Stimulated activated CD4-positive, alpha-beta T cell treated with anti-CD3 and anti-CD28 coated beads, Interleukin-12 subunit alpha, Interleukin-12 subunit beta, amount 100 ng/mL, for 4 hours (primary cell): ENCODE results near the gene CNFN.
"Not testable (repeated sequence)": the region's sequence is repeated elsewhere in the genome, so short reads cannot be mapped to it uniquely, and the experiment has no call there.

Source experiments
- DNase-seq: peaks from one replicate; pipeline ENCODE4 v3.0.0-alpha.2; 2020

CNFN gene

DNA sequence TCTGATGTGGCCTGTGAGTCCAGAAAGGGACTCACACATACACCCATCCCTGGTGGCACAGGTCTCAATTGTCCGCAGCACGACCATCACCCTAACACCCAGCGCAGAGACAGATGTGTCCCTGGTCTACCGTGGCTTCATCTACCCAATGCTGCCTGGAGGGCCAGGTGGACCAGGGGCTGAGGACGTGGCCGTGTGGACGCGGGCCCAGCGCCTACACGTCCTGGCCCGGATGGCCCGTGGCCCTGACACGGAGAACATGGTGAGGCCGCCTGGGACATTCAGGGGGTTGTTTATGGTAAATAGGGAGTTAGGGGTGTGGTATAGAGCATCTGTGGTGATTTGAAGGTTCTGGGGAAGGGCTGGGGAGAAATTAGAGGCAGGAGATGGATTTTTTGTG is 41.9 kb downstream of the CNFN start:
- DNase-seq = no peak

- no peak for DNase-seq
Measured at GRCh38 chr19:42345191-42345812, 44.8 kb downstream of the CNFN start.

DNA sequence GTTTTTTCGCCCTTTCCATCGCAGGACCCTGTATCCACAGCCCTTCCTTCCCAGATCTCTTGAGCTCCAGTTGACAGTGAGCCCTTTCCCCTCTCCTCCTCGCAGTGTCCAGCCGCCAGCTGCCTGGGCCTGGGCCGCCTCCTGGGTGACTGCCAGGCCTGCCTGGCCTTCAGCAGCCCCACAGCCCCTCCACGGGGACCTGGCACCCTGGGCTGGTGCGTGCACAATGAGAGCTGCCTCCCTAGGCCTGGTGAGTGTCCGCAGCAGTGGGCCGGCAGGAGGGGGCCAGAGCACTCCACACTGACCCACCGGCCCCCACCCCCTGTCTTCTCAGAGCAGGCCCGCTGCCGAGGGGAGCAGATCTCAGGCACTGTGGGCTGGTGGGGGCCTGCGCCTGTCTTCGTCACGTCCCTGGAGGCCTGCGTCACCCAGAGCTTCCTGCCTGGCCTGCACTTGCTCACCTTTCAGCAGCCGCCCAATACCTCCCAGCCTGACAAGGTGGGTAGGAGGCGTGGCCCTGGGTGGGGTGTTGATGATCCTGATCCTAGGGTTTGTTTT is 45.7 kb downstream of the CNFN start:
- DNase-seq = no peak

DNA sequence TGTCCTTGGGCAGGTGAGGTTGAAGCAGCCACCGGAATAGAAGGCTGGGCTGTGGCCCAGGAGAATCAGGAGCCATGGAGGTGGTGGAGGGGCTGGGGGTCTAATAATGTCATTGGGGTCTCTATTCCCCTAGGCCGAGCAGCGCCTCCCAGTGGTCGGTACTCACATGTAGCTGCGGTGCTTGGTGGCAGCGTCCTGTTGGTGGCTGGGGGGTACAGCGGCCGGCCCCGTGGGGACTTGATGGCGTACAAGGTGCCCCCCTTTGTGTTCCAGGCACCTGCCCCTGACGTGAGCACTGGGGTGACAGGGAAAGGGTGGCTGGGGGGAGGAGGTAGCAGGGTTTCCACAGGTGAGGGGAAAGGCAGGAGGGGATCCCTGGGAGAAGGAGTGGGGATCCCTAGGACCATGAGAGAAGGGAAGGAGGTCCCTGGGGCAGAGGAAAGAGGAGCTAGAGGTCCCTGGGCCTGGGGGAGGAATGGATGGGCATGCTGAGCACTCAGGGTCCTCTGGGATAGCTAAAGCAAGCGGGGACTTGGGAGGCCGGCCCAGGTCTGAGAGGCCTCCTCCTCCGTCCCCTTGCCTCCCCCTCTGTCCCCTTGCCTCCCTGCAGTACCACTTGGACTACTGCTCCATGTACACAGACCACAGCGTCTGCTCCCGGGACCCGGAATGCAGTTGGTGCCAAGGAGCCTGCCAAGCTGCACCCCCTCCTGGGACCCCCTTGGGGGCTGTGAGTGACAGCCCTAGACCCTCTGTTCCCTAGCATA is 46.6 kb downstream of the CNFN start:
- DNase-seq = no peak

- DNase-seq = not testable (repeated sequence)
Measured at GRCh38 chr19:42339922-42340321, 50.2 kb downstream of the CNFN start.

- DNase-seq = not testable (repeated sequence)
Measured at GRCh38 chr19:42339126-42339860, 50.8 kb downstream of the CNFN start.
